H9 (cell line): ENCODE measurements around the gene ATP4A. TPM values are rescaled to one million over a fixed set of nuclear protein-coding genes. Genes with fewer than 3 reads are reported as not detected.

Experiments used
- DNase-seq: peaks from one replicate; pipeline ENCODE4 v3.0.0-alpha.2; 2017
- H2AFZ ChIP-seq: one replicate; pipeline ENCODE4 v1.6.1; 2013; ENCODE audit warnings: mild to moderate bottlenecking, low read length, control low read depth, moderate library complexity
- H2AK5ac ChIP-seq: 2 replicates; pipeline ENCODE4 v1.6.1; 2013; ENCODE audit warnings: low read length, control low read depth, mixed read lengths; ENCODE audit not compliant: insufficient read length
- H2BK120ac ChIP-seq: one replicate; pipeline ENCODE4 v1.6.1; 2013; ENCODE audit warnings: low read depth, mild to moderate bottlenecking, low read length, control low read depth, inconsistent platforms; ENCODE audit not compliant: poor library complexity, severe bottlenecking
- H2BK12ac ChIP-seq: 2 replicates; pipeline ENCODE4 v1.6.1; 2013; ENCODE audit warnings: low read length, control low read depth, mixed read lengths, low read depth; ENCODE audit not compliant: insufficient read length
- H2BK15ac ChIP-seq: 2 replicates; pipeline ENCODE4 v1.6.1; 2013; ENCODE audit warnings: low read depth, low read length, control low read depth
- H2BK20ac ChIP-seq: one replicate; pipeline ENCODE4 v1.6.1; 2013; ENCODE audit warnings: low read depth, mild to moderate bottlenecking, low read length, control low read depth, inconsistent platforms; ENCODE audit not compliant: poor library complexity, severe bottlenecking
- H2BK5ac ChIP-seq: 2 replicates; pipeline ENCODE4 v1.6.1; 2013; ENCODE audit warnings: low read length, control low read depth, mixed read lengths; ENCODE audit not compliant: insufficient read length
- H3K14ac ChIP-seq: 2 replicates; pipeline ENCODE4 v1.6.1; 2013; ENCODE audit warnings: low read length, control low read depth; ENCODE audit not compliant: insufficient read depth
- H3K18ac ChIP-seq: 2 replicates; pipeline ENCODE4 v1.6.1; 2013; ENCODE audit warnings: low read depth, mild to moderate bottlenecking, mixed read lengths, low read length, control low read depth; ENCODE audit not compliant: insufficient read length
- H3K23ac ChIP-seq: 2 replicates; pipeline ENCODE4 v1.6.1; 2013; ENCODE audit warnings: low read length, control low read depth, mixed read lengths, low read depth; ENCODE audit not compliant: insufficient read length
- H3K23me2 ChIP-seq: 2 replicates; pipeline ENCODE4 v1.6.1; 2013; ENCODE audit warnings: low read depth, mild to moderate bottlenecking, mixed read lengths, low read length, control low read depth; ENCODE audit not compliant: insufficient read length, poor library complexity, severe bottlenecking
- H3K27ac ChIP-seq: 2 replicates; pipeline ENCODE4 v1.5.1; 2013; ENCODE audit warnings: low read length, control low read depth, mixed read lengths, low read depth; ENCODE audit not compliant: insufficient read length
- H3K27me3 ChIP-seq: 2 replicates; pipeline ENCODE4 v1.6.1; 2013; ENCODE audit warnings: low read length, control low read depth, inconsistent platforms; ENCODE audit not compliant: insufficient read depth
- H3K4ac ChIP-seq: 2 replicates; pipeline ENCODE4 v1.6.1; 2013; ENCODE audit warnings: low read depth, mild to moderate bottlenecking, control low read depth, inconsistent platforms, low read length, moderate library complexity
- H3K4me1 ChIP-seq: 2 replicates; pipeline ENCODE4 v1.6.1; 2013; ENCODE audit warnings: low read length, control low read depth, inconsistent platforms; ENCODE audit not compliant: insufficient read depth
- H3K4me2 ChIP-seq: 2 replicates; pipeline ENCODE4 v1.6.1; 2013; ENCODE audit warnings: low read length, control low read depth, mixed read lengths; ENCODE audit not compliant: insufficient read length, insufficient read depth
- H3K56ac ChIP-seq: 2 replicates; pipeline ENCODE4 v1.6.1; 2013; ENCODE audit warnings: low read depth, mild to moderate bottlenecking, mixed read lengths, low read length, control low read depth; ENCODE audit not compliant: insufficient read length
- H3K79me1 ChIP-seq: 2 replicates; pipeline ENCODE4 v1.6.1; 2013; ENCODE audit warnings: low read depth, mild to moderate bottlenecking, moderate library complexity, low read length, control low read depth, inconsistent platforms; ENCODE audit not compliant: insufficient read depth, poor library complexity, severe bottlenecking
- H3K79me2 ChIP-seq: 2 replicates; pipeline ENCODE4 v1.6.1; 2013; ENCODE audit warnings: low read length, control low read depth, inconsistent platforms; ENCODE audit not compliant: insufficient read depth
- H3K9ac ChIP-seq: 2 replicates; pipeline ENCODE4 v1.6.1; 2013; ENCODE audit warnings: low read length, control low read depth, mixed read lengths; ENCODE audit not compliant: insufficient read length; ENCODE audit errors: extremely low read depth
- H3K9me3 ChIP-seq: one replicate; pipeline ENCODE4 v1.6.1; 2013; ENCODE audit warnings: low read depth, low read length, inconsistent platforms; ENCODE audit not compliant: control insufficient read depth
- H3T11ph ChIP-seq: one replicate; pipeline ENCODE4 v1.6.1; 2013; ENCODE audit warnings: mild to moderate bottlenecking, low read length, control low read depth, inconsistent platforms
- H4K20me1 ChIP-seq: one replicate; pipeline ENCODE4 v1.6.1; 2013; ENCODE audit not compliant: control insufficient read depth, insufficient read length, insufficient read depth
- H4K5ac ChIP-seq: 2 replicates; pipeline ENCODE4 v1.6.1; 2013; ENCODE audit warnings: low read depth, mild to moderate bottlenecking, mixed read lengths, low read length, control low read depth; ENCODE audit not compliant: insufficient read length
- H4K8ac ChIP-seq: replicated peaks from 2 replicates; pipeline ENCODE4 v1.6.1; 2013; ENCODE audit warnings: low read length, control low read depth, mixed read lengths, low read depth; ENCODE audit not compliant: insufficient read length
- H4K91ac ChIP-seq: 2 replicates; pipeline ENCODE4 v1.6.1; 2013; ENCODE audit warnings: low read depth, mild to moderate bottlenecking, moderate library complexity, mixed read lengths, low read length, control low read depth; ENCODE audit not compliant: insufficient read length
- H3K27ac Mint-ChIP-seq, 3 experiments: 2 replicates in 2 of 3; 3 replicates in 1 of 3; pipeline ENCODE4 v1.8.0; 2020 to 2021; ENCODE audit warnings: mixed read lengths in 3 of 3, mild to moderate bottlenecking in 1 of 3, moderate library complexity in 1 of 3
- H3K27me3 Mint-ChIP-seq: 2 replicates; pipeline ENCODE4 v1.8.0; 2021; ENCODE audit warnings: low read depth, mild to moderate bottlenecking, moderate library complexity, mixed read lengths
- H3K36me3 Mint-ChIP-seq, 3 experiments: 2 replicates in 2 of 3; 3 replicates in 1 of 3; pipeline ENCODE4 v1.8.0; 2020 to 2021; ENCODE audit warnings: low read depth in 3 of 3, mixed read lengths in 3 of 3; ENCODE audit not compliant: insufficient read depth in 1 of 3
- H3K4me1 Mint-ChIP-seq, 2 experiments: 2 replicates each; pipeline ENCODE4 v1.8.0; 2020; ENCODE audit warnings: mixed read lengths in 2 of 2
- H3K4me3 Mint-ChIP-seq, 2 experiments: 2 replicates in 1 of 2; 3 replicates in 1 of 2; pipeline ENCODE4 v1.8.0; 2020 to 2021; ENCODE audit warnings: mild to moderate bottlenecking in 2 of 2, mixed read lengths in 2 of 2, moderate library complexity in 1 of 2
- H3K9me3 Mint-ChIP-seq, 2 experiments: 2 replicates in 1 of 2; 3 replicates in 1 of 2; pipeline ENCODE4 v1.8.0; 2020; ENCODE audit warnings: mild to moderate bottlenecking in 2 of 2, mixed read lengths in 2 of 2, moderate library complexity in 1 of 2
- WGBS: extraction: QIAGEN DNeasy Blood & Tissue Kit; methylation state at CpG from one replicate; pipeline ENCODE4 v1.1.7; 2013; ENCODE audit warnings: missing lambda C conversion rate, low lambda C conversion rate, mixed read lengths; ENCODE audit not compliant: insufficient read length; ENCODE audit errors: extremely low coverage; 5-methylcytosine and 5-hydroxymethylcytosine counted together
- total RNA-seq: library from RNA; stranded (reverse); gene quantifications from 2 replicates; pipeline ENCODE4 v1.2.1, GENCODE V29; 2021
- TF ChIP-seq, protein P1 (sequence below): fragments of 200-600 bp; sonication (generic); conservative IDR thresholded peaks from 3 replicates; pipeline ENCODE4 v1.8.0; 2021; ENCODE audit warnings: antibody characterized with exemption, mild to moderate bottlenecking

Gene ATP4A
- total RNA-seq, 1 experiment from 2014 or later, result 0.24 TPM

- peak within 1 kb of the TSS; percentile 80 to 86 for H3K4me3 Mint-ChIP-seq
- Histone ChIP-seq H3K14ac (peak within 1 kb of the TSS; percentile 75), H2BK5ac (no peak within 1 kb of the TSS), H2BK15ac (no peak within 1 kb of the TSS), H3K23me2 (peaks cover 5% of the 10 kb centered on the region), H3K27ac (no peak within 1 kb of the TSS), H3K9ac (peak within 1 kb of the TSS; percentile 73), H2BK12ac (no peak within 1 kb of the TSS), H3K23ac (no peak within 1 kb of the TSS), H4K20me1 (no peaks in the 10 kb centered on the region), H3K9me3 (peaks cover 9% of the 10 kb centered on the region), H3K79me1 (no peaks in the 10 kb centered on the region), H2BK120ac (no peak within 1 kb of the TSS), H2AFZ (no peak within 1 kb of the TSS), H3K4ac (no peak within 1 kb of the TSS), H2BK20ac (no peak within 1 kb of the TSS), H3K18ac (peak within 1 kb of the TSS; percentile 66), H4K8ac (no peak within 1 kb of the TSS), H4K91ac (no peak within 1 kb of the TSS), H3T11ph (no peak within 1 kb of the TSS), H2AK5ac (no peak within 1 kb of the TSS), H3K4me2 (peak within 1 kb of the TSS; percentile 93), H3K4me1 (no peaks in the 10 kb centered on the region), H4K5ac (no peak within 1 kb of the TSS), H3K27me3 (no peaks in the 10 kb centered on the region), H3K56ac (no peak within 1 kb of the TSS), H3K79me2 (no peaks in the 10 kb centered on the region)
- H3K27ac Mint-ChIP-seq, result peak within 1 kb of the TSS in 1 of 3 experiments; percentile 81; a peak in 2 of 7 replicates
- DNase-seq, result peak; percentile 95
- WGBS, result no CpG with 5 or more reads among the region's 47 CpGs
- TF ChIP-seq, protein P1, sequence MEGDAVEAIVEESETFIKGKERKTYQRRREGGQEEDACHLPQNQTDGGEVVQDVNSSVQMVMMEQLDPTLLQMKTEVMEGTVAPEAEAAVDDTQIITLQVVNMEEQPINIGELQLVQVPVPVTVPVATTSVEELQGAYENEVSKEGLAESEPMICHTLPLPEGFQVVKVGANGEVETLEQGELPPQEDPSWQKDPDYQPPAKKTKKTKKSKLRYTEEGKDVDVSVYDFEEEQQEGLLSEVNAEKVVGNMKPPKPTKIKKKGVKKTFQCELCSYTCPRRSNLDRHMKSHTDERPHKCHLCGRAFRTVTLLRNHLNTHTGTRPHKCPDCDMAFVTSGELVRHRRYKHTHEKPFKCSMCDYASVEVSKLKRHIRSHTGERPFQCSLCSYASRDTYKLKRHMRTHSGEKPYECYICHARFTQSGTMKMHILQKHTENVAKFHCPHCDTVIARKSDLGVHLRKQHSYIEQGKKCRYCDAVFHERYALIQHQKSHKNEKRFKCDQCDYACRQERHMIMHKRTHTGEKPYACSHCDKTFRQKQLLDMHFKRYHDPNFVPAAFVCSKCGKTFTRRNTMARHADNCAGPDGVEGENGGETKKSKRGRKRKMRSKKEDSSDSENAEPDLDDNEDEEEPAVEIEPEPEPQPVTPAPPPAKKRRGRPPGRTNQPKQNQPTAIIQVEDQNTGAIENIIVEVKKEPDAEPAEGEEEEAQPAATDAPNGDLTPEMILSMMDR, result no peak
- H3K4me1 Mint-ChIP-seq, result no peaks in the 10 kb centered on the region
- H3K27me3 Mint-ChIP-seq, result peaks cover 23% of the 10 kb centered on the region
- H3K9me3 Mint-ChIP-seq, result peaks cover 9 to 15% of the 10 kb centered on the region in 2 experiments
- H3K36me3 Mint-ChIP-seq, result peaks cover 9 to 23% (median 23%) of the 10 kb centered on the region in 3 experiments; a peak in 6 of 7 replicates
These were observed 49.3 kb upstream of the ATP4A start, which contains the start of gene HAUS5 for GRCh38 chr19:35612559-35613321. Gene HAUS5 (plus strand): TSS chr19:35612735. CDS start chr19:35612795, 60 bp downstream.
